IPS DF 19.7 (cell line): ENCODE measurements around the gene RIT2.

Source experiments
- DNase-seq: peaks from one replicate; pipeline ENCODE4 v3.0.0-alpha.2; 2013; ENCODE audit warnings: low read depth, low spot score

The RIT2 gene

DNA sequence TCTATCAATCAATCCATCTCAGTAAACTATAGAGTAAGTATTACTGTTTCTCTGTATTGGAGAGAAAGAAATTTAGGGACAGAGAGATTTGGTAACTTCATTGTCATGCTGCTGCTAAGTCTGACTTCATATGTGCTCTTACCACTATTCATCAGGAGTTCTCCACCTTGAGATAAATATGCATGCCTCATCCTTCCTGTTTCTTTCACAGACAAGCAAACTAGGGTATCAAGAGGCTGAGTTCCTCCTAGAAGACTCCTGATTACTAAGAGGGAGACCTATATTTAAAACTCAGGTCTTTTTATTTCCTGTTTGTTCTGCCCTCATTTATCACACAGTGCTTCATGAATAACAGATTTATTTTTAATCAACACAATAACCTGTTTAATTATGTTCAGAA, 34.1 kb downstream of the RIT2 start:
- no peak for DNase-seq

DNA sequence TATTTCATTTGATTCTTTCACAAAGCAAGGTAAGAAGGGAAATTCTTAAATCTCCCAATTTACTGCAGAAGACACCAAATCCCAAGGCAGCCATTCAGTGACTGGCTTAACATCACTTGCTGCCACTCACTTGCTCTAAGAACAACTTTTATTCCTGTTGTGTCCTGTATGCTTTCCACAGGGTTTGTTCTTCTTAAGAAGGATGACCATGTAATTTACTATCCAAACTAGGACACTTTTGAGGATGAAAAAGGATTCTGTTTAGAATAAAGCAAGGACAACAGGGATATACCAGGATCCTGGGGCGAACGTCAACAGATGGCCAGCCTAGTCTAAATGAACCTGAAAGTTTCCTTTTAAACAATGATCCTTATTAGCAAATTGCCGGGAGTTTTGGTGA, 34.8 kb downstream of the RIT2 start:
- no peak for DNase-seq

DNA sequence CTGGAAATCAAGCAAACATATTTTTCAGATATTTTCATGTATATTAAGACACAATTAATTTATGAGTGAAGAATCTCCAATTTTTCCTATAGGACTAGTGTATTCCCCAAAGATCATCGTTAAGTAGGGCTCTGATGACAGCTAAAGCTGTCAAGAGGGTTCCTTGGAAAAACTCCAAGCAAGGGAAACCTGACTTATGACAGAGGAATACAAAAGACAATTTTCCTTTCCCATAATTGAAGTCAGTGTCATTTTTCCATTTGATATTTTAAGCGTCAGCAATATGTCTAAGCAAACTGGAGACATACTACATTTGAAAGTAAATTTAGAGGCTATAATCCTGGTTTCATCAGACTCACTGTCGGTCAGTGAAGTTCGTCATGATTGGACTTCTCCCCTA, 36.1 kb downstream of the RIT2 start:
- no peak for DNase-seq

DNA sequence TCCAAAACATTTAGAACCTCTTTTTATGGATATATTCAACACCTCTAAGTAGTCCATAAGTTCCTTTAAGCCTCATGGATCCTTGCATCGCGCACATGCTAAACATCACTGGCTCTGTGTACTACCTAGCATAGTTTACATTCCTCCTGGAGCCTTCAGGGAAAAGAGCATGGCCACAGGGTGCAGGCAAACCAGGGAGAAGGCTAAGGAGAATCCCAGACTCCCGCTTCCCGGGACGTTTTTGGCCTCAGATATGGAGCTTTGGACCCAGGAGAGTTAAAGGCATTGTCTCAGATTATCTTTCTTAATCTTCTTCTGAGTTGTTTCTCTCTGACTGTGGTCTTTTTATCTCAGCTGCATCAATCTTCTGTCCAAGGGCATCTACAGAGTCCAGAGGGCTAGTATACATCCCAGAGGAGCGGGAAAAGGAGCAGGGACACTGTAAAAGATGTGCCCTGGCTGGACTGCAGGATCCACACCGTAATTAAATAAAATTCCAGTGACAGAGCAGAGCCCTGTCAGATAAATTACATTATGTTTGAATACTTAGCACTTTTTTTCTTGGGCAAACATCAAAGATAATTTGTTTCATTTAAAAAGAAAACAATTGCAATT, 36.9 kb downstream of the RIT2 start:
- no peak for DNase-seq

DNA sequence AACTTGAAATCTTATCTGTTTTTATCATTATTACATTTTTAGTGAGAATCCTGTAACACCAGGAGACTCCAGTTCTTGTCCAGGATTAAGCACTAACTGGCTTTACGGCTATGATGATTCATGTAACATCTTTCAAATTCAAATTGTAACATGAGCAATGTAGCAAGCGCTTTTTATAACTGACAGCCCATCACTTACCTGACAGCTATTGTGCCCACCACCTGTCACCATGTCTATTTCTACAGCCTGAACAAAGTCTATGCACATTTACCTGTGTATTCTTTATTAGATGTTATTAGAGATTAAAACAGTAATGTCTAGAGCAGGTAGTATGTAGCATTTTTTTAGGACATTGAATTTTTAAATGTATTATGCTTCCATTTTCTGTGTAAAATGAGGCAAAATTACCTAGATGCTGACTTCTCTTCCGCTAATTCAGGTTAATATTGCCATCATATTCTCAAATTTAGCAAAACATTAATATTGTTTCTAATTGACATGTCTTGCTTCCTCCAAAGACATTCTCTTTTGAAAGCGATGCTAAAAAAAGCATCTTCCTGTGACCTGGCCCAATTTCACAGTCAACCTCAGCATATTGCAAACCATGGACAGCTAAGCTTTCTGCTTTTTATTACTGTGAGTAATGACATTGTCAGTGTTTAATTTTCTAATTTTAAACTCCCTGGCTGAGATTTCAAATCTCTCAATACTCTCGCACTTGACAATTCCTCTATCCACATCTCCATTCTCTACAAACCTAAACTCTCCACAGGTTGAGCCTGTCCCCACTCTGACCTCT, 37.8 kb downstream of the RIT2 start:
- DNase-seq = no peak

DNA sequence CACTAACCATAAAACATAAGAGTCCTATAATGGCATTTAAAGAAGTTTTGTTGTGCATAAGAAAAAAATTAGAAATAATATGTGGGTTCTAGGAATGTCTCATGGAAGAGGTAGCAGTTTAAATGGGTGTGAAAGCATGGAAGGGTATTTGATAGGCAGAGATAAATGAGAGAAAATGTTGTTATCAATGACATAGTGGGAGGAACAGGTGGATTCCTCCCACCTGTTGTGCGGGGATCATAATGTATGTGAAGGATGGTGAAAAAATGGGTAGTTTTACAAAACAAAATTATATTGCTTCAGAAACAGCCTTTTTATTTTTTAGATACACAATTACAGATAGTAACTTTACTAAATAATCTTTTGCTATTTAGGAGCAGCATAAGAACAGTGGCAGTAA, 41.7 kb downstream of the RIT2 start:
- no peak for DNase-seq

DNA sequence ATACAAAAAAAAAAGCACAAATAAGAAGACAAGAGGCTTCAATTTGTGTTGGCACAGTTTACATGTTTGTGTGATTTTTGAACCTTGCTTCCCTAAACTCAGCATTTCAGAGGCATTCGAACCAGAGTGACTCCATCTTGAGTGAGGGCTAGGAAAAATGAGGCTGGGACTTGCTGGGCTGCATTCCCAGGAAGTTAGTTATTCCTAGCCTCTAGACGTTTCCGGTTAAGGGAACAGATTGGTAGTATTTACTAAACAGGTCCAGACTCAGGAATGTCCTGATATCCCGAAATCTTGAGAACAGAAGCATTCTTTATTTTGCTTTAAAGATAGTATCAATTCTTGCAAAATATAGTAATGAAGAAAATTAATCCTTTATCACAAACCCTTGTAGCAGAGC, 46.7 kb downstream of the RIT2 start:
- DNase-seq = no peak

DNA sequence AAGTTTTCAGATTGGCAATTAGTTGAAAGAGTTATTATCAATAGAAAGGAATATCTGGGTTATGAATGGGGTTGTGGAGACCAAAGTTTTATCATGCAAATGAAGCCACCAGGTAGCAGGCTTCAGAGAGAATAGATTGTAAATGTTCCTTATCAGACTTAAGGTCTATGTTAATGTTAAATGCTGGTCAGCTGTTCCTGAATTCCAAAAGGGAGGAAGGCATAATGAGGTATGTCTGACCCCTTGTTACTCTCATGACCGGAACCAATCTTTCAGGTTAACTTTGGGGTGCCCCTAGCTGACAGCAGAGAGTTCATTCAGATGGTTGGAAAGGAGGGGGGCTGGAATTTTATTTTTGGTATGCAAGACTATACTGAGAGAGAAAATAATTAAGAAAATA, 47.9 kb downstream of the RIT2 start:
- no peak for DNase-seq

DNA sequence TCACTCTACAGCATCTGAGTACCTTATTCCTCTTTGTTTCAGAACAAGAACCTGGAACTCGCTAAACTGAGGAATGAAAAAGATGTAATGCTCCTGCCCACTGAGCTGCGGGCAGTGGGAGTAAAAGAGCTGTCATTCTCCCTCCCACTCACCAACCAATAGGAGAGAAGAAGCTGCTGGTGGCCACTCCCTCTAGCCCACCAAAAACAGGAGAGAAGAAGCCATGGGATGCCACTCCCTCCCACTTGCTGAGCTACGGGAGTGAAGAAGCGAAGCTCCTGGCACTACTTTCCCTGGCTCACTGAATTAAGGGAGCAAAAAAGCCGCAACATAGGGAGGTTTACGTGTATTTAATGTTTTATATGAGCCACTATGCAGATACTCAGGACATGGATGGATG, 53.7 kb downstream of the RIT2 start:
- no peak for DNase-seq

DNA sequence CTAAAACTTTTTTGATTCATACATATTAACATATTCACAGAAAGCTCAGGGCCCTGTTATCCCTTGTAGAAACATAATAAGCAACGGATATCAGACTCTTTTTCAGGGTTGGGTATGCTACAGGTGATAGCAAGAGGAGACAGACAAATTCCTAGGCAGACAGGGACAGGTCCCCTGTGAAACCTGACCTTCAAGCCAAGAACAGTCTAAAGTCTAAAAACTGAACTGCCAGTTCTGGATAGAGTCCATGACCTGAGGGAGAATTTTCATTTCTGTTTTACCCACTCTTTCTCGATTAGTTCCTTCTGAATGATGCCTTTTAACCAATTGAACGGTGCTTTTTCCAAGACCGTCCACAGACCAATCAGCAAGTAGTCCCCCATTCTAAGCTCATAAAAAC, 54.2 kb downstream of the RIT2 start:
- DNase-seq = no peak

DNA sequence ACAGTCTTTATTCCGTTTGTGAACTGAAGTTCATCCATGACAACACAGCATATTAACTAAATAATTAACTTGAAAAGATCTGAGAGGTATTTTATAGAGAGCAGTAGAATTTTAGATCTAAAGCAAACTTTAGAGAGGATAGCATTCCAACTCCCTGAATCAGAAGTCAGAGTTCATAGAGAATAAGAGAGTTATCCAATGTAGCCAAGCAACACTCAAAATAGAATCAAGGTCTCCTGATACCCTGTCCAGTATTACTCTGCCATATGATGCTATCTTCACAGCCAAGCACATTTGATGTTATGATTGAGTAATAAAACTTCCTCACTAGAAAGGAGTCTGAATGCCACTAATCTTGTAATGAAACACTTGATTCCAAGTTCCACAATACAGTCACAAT, 55.5 kb downstream of the RIT2 start:
- no peak for DNase-seq

DNA sequence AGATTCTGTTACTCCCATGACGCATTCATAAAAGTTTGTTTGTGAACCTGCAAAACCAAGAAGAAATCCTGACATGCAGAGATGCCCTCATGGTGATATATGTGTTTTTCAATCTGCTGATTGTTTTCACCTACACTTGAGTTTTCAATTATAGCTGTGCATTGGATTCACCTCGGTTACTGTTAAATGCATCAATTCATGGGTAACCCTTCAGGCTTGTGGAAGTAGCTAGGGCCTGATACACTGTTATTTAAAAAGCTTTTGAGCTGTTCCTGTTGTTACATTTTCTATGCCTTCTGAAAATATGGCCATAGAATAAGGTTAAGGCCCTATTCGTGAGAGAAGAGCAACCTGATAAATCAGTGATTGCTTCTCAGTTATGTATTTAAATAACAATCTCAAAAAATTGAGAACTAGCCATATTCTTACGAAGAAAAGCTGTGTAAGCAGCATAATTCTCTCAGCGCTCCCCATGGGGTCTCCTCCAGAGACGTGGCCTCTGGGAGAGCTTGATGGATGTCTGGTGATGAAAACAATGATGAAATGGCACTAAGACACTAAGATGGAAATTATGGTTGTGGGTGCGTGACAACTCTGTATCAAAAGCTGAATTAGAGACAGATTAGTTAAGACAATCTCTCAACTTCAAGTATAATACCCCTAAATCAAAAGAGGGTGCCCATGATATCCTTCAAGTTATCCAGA, 60.5 kb downstream of the RIT2 start:
- no peak for DNase-seq

DNA sequence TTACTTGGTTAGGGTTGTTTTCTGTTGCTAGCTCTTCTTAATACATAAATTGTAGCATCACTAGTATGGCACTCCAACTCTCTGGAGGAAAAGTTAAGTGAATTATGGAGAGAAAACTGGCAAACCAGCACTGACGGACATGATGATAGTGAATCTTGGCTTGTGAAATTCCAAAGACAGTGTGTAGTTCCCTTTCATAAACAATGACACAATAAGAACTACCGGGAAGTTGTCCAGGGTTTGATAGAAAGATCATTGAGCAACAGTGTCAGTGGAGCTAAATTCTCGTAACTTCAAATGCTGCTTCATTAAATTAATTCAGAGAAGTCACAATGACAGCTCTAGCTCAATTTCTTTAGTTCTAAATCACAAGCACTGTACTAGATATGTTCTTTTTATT, 66.5 kb downstream of the RIT2 start:
- no peak for DNase-seq

DNA sequence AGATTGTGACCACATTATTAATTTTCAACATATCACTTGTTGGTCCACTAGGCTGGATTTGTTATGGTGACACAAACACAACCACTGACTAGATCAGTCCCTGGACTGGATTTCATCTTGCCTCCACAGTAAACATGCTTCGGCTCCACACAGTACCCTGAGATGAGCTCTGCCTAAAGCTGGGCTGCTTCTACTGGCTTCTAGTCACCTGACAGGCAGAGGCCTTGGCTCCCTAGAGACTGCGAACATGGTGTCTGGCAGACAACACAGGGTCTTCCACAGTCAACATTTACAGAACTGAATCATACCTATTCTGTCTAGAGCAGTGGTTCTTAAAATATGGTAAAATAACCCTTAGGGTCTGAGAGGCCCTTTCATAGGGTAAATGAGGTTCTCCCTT, 69.2 kb downstream of the RIT2 start:
- no peak for DNase-seq

DNA sequence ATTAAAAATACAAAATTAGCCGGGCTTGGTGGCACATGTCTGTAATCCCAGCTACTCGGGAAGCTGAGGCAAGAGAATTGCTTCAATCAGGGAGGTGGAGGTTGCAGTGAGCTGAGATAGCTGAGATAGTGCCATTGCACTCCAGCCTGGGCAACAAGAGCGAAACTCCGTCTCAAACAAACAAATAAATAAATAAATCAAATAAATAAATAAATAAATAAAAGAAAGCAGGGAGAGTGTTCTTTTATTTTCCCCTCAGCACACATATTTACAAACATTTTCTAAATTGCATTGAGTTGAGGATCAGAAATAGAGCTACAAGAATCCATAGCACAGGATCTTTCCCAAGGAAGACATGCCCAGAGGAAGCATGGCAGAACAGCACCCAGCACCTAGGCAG, 71.9 kb downstream of the RIT2 start:
- DNase-seq = no peak

DNA sequence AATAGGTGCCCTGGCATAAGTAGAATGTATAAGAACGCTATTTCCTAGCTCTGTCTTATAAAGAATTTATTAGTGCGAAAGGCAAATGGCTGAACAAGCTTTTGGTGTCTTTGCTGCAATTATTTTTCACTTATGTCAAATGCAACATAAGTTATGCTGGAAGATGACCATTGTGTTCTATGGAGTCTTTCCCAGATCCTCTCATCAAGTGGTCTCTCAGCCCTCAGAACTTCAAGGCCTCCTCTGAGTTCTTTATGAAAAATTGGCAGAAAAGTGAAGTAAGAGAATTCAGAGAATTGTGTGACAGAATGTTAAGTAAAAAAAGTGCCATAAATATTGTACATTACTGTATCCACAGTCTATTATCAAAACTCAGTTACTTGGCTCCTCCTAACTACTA, 75.2 kb downstream of the RIT2 start:
- no peak for DNase-seq

DNA sequence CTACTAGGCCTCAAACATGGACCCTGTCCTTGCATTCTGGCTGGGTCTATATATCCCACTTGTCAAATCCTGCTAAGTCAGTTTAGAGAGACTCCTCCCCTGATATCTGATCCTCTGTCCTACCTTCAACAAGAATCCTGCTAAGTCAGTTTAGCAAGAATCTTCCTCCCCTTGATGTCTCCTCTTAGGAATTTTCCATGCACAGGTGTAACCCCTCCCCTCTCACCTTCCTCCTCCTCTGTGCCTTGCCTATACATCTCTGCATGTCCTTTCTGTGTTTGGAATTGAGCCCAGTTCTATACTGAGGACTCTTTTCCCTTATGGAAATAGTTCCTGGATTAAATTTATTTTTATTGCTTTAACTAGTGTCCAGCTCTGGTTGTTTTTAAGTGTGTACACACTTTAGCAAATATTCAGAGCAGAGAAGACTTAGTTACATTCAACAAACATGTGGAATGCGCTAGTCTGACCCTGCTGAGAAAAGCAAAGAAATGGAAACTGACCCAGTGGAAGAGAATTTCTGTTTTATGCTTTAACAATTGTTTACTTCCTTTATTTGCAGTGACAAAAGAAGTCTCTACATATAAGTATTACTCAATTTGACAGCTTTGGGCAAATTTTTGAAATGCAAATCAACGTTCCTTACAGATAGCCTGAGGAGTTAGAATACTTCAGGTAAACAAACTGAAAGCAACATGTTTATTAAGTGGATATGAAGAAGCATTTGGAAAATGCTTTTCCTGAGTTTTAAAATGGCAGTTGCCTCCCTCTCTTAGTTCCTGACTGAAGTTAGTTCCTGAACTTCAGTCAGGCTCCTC, 80.6 kb downstream of the RIT2 start:
- peak; percentile 98 for DNase-seq

DNA sequence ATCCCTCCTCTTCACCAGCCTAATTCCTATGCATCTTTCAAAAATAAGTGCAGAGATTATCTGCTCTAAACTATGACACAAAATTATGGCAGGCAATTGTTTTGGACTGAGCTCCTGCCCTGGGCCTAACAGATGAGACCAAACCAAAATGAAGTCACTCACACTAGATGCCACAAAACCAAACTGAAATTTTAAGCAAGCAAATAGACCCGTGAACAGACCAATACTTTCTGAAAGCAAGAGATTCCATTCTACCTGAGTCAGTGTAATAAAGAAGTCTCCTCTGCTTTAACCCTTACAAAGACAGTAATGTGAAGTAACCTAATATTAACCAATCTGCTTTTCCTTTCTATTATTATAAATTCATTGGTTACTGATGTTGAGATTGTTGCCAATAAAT, 84.3 kb downstream of the RIT2 start:
- DNase-seq = no peak

DNA sequence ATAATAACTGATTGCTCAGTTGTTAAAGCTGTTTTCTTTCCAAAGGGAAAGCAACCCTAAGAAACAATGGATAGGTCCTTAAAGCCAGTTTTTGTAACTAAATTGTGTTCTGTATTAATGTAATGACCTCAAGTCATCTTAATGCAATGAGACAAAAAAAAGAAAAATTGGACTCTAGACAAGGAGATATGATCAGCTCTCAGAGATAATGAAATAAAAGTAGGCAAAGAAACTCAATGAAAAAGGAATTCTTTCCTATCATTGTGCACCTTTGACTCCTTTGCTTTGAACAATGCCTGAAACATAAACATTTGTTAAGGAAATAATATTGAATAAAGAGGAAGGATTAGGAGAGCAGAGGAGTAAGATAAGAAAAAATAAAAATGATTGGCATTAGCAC, 86.1 kb downstream of the RIT2 start:
- DNase-seq = no peak

DNA sequence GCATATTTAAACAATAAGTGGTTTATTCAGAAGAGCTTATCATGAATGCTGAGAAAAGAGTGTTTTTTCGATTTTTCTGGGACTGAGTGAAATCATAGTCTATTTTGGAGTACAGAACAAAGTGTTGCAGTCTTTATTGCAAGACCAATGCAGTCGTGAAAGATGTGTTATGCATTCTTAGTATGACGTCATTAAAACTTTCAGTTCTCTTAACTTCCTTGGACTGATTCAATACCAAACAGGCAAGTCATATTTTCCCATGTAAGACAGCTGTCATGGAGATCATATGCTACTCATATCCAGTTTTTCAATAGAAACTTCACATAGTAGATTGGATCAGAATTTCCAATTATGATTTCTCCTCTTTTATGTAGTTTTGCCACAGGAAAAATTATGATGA, 92.6 kb downstream of the RIT2 start:
- DNase-seq = no peak

DNA sequence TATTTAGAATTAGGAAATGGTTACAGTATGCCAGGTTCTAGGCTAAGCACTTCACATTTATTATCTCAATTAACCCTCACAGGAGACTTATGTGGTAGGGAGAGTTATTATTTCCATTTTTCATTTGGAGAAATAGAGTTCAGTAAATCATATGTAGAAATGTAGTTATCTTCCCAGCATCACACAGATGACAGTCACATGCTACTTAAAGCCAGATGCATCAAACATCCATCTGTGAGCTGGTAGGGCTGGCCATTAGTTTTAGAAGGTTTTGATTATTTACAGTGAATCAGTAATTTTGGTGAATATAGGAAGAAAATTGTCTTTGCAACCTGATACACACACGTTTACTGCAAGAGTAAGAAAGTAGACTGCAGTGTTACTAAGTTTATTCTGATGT, 97.9 kb downstream of the RIT2 start:
- DNase-seq = no peak

DNA sequence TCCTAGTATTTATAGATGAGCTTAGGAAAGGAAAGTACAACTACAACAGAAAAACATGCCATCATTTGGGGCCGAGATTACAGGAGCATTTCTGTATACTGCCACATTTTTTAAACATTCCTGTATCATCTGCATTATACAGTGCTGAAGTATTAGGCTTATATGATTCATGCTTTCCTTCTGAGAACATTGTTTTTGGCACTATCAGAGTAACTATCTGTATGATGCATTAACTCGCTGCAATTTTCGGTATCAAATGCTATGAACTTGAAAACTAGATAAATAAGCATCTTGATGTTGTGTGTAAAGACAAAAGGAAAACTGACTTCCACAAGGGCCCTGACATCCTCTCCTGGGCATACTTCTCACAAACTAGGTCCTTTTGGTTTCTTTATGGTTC, 102.0 kb downstream of the RIT2 start:
- no peak for DNase-seq
